HG03354 (cell line): ENCODE measurements around the gene ARHGEF26.

ENCODE experiments used
- ATAC-seq: cut with Tn5 transposase; IDR thresholded peaks from one replicate; pipeline ENCODE4 v1.9.1; 2021; ENCODE audit warnings: mild to moderate bottlenecking; ENCODE audit not compliant: unreplicated experiment, poor library complexity, severe bottlenecking

ARHGEF26 gene

GRCh38 chr3:154307363-154307762, 186.2 kb downstream of the ARHGEF26 start:
- ATAC-seq: no peak
